Loucy (cell line): ENCODE measurements around the gene DNMT3B.

Experiments
- EZH2phosphoT487 ChIP-seq: fragments of 200-600 bp; IDR thresholded peaks from 2 replicates; pipeline ENCODE4 v1.6.1; 2018; ENCODE audit warnings: antibody characterized with exemption, mild to moderate bottlenecking, moderate library complexity, borderline replicate concordance
- TF ChIP-seq, protein P1 (sequence below): fragments of 200-600 bp; sonication (generic); conservative IDR thresholded peaks from 2 replicates; pipeline ENCODE4 v1.5.1; 2014; ENCODE audit warnings: mild to moderate bottlenecking, antibody characterized with exemption, low read length

DNA sequence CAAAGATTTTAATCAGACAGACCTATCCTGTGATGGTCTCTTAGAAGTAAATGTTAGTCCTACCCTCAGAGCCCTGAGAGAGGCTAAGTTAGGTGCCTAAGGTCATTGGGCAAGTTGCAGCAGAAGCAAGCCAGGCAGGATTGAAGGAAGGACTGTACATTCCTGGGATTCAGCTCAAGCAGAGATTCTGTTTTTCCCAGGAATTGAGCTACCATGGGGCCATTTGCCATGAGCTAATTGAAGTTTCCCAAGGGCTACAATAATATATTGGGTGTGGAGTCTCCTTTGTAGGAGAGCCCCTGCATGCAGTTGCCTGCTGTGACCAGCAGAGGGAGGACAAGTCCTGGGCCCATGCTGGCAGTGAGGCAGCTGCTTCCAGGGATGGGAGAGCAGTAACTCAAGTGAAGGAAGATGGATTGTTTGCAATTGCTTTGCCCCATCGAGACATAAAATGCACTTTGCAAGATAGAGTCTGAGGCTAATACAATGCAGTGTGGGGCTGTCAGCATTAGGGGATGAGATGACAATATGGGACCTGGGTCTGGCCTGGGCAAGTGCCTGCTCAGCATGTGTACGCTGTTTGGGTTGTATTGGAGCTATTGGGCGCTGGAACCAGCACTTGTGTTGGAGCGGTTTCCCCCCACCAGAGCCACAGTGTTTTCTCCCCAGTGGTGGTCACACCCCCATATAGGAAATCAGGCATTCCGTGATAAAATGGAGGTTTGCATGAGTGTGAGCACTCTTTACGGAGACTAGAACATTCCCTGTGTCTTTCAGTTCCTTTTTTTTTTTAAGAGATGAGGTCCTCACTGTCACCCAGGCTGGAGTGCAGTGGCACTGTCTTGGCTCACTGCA lies 27.9 kb downstream of the DNMT3B start:
- TF ChIP-seq, protein P1, sequence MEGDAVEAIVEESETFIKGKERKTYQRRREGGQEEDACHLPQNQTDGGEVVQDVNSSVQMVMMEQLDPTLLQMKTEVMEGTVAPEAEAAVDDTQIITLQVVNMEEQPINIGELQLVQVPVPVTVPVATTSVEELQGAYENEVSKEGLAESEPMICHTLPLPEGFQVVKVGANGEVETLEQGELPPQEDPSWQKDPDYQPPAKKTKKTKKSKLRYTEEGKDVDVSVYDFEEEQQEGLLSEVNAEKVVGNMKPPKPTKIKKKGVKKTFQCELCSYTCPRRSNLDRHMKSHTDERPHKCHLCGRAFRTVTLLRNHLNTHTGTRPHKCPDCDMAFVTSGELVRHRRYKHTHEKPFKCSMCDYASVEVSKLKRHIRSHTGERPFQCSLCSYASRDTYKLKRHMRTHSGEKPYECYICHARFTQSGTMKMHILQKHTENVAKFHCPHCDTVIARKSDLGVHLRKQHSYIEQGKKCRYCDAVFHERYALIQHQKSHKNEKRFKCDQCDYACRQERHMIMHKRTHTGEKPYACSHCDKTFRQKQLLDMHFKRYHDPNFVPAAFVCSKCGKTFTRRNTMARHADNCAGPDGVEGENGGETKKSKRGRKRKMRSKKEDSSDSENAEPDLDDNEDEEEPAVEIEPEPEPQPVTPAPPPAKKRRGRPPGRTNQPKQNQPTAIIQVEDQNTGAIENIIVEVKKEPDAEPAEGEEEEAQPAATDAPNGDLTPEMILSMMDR: peak; percentile 98
- no peak for TF ChIP-seq EZH2phosphoT487
